Upper lobe of left lung (tissue), 4 donors: Measurements from ENCODE around the gene PLK5.

ENCODE experiments used
- EP300 ChIP-seq, 4 donors: sonication (generic); formaldehyde crosslinking; IDR thresholded peaks; one replicate each; pipeline ENCODE4 v1.5.1; 2017; ENCODE audit warnings: antibody characterized with exemption in 4 of 4, control low read depth in 2 of 4
- POLR2A ChIP-seq, 4 donors: fragments of 450-650 bp; IDR thresholded peaks; one replicate each; pipeline ENCODE4 v1.5.1; 2016 to 2017; ENCODE audit warnings: antibody characterized with exemption in 4 of 4, mild to moderate bottlenecking in 2 of 4
- TF ChIP-seq, protein P1 (sequence below), 6 experiments: fragments of 450-650 bp in 4 of 6; fragments of 200-600 bp in 2 of 6; sonication (generic) in 2 of 6; IDR thresholded peaks; one replicate each; pipeline ENCODE4 v1.5.1; 2016 to 2019; ENCODE audit warnings: antibody characterized with exemption in 6 of 6

- TF ChIP-seq, protein P1, sequence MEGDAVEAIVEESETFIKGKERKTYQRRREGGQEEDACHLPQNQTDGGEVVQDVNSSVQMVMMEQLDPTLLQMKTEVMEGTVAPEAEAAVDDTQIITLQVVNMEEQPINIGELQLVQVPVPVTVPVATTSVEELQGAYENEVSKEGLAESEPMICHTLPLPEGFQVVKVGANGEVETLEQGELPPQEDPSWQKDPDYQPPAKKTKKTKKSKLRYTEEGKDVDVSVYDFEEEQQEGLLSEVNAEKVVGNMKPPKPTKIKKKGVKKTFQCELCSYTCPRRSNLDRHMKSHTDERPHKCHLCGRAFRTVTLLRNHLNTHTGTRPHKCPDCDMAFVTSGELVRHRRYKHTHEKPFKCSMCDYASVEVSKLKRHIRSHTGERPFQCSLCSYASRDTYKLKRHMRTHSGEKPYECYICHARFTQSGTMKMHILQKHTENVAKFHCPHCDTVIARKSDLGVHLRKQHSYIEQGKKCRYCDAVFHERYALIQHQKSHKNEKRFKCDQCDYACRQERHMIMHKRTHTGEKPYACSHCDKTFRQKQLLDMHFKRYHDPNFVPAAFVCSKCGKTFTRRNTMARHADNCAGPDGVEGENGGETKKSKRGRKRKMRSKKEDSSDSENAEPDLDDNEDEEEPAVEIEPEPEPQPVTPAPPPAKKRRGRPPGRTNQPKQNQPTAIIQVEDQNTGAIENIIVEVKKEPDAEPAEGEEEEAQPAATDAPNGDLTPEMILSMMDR (IDR thresholded peaks at IDR 0.05) = no peak
- TF ChIP-seq POLR2A (IDR thresholded peaks at IDR 0.05) (no peak), EP300 (IDR thresholded peaks at IDR 0.05) (no peak)
Measured at GRCh38 chr19:1580382-1580781, 56.5 kb downstream of the PLK5 start.
